ENCODE data around the gene RNF111.

GRCh38 chr15:58987036-58987435 lies 427 bp upstream of the RNF111 start:
- TF ChIP-seq EZH2 (IDR thresholded peaks at IDR 0.05) = no peak
- TF ChIP-seq POLR2AphosphoS5 (IDR thresholded peaks at IDR 0.05; ENCODE audit: borderline replicate concordance, low read depth, low read length) = no peak
